H1 (cell line): ENCODE measurements around the gene NCOA5. TPM values are rescaled to one million over a fixed set of nuclear protein-coding genes. Genes with fewer than 3 reads are reported as not detected.

Source experiments
- CTCF ChIA-PET: fragments of 300-600 bp; sonication (Branson Sonifier 250); formaldehyde crosslinking; loops from one replicate; lab custom pipeline; 2021; ENCODE audit not compliant: partially characterized antibody; lab: Charles Lee
- POLR2A ChIA-PET: fragments of 300-600 bp; sonication (Branson Sonifier 250); formaldehyde crosslinking; loops from one replicate; lab custom pipeline; 2021; ENCODE audit warnings: inconsistent platforms; ENCODE audit not compliant: partially characterized antibody; lab: Charles Lee
- DNase-seq, 2 experiments: peaks; one replicate each; pipeline versions ENCODE4 v3.0.0 to v3.0.0-alpha.2; 2010 to 2022; ENCODE audit warnings: low spot score in 2 of 2, low read depth in 1 of 2, mixed read lengths in 1 of 2
- FAIRE-seq: peaks from 2 replicates; lab custom pipeline; 2011; peaks lifted over from hg19 to GRCh38; lab: Jason Lieb, UNC
- H2AFZ ChIP-seq: 2 replicates; pipeline ENCODE4 v1.8.1; 2012; ENCODE audit warnings: low read length, inconsistent platforms
- H2AK5ac ChIP-seq: 2 replicates; pipeline ENCODE4 v1.6.1; 2013; ENCODE audit warnings: low read depth, low read length
- H2BK120ac ChIP-seq: replicated peaks from 2 replicates; pipeline ENCODE3; 2013; ENCODE audit warnings: low read depth, low read length, inconsistent platforms
- H2BK12ac ChIP-seq: 2 replicates; pipeline ENCODE4 v1.6.1; 2013; ENCODE audit warnings: low read depth, low read length
- H2BK15ac ChIP-seq: 2 replicates; pipeline ENCODE4 v1.6.1; 2013; ENCODE audit warnings: low read length
- H2BK20ac ChIP-seq: 2 replicates; pipeline ENCODE4 v1.6.1; 2013; ENCODE audit warnings: low read length
- H2BK5ac ChIP-seq: 2 replicates; pipeline ENCODE4 v1.6.1; 2013; ENCODE audit warnings: low read depth, low read length
- H3K14ac ChIP-seq: 2 replicates; pipeline ENCODE4 v1.6.1; 2013; ENCODE audit warnings: inconsistent platforms; ENCODE audit not compliant: insufficient read length
- H3K18ac ChIP-seq: 2 replicates; pipeline ENCODE4 v1.6.1; 2013; ENCODE audit warnings: low read length; ENCODE audit errors: extremely low read depth
- H3K23ac ChIP-seq: 2 replicates; pipeline ENCODE4 v1.6.1; 2013; ENCODE audit warnings: inconsistent platforms; ENCODE audit not compliant: insufficient read length
- H3K23me2 ChIP-seq: 2 replicates; pipeline ENCODE4 v1.6.1; 2013; ENCODE audit warnings: low read depth, low read length
- H3K27ac ChIP-seq: 2 replicates; pipeline ENCODE4 v1.6.1; 2011; ENCODE audit warnings: low read depth, low read length, inconsistent platforms
- H3K27me3 ChIP-seq, 4 experiments: replicated peaks in 1 of 4; 1 replicate in 1 of 4; 2 replicates in 3 of 4; pipeline versions ENCODE4 v1.6.1 to v1.8.1; 2011 to 2013; ENCODE audit warnings: low read length in 3 of 4, mild to moderate bottlenecking in 3 of 4, inconsistent platforms in 2 of 4, mixed read lengths in 2 of 4, moderate library complexity in 1 of 4; ENCODE audit not compliant: control insufficient read depth in 3 of 4, insufficient read depth in 3 of 4; ENCODE audit errors: extremely low read depth in 1 of 4
- H3K36me3 ChIP-seq, 4 experiments: 2 replicates each; pipeline versions ENCODE4 v1.6.1 to v1.8.1; 2011 to 2013; ENCODE audit warnings: mild to moderate bottlenecking in 4 of 4, low read length in 3 of 4, moderate library complexity in 2 of 4, control low read depth in 1 of 4, inconsistent platforms in 1 of 4; ENCODE audit not compliant: insufficient read depth in 4 of 4, control insufficient read depth in 2 of 4
- H3K4ac ChIP-seq: replicated peaks from 2 replicates; pipeline ENCODE3; 2013; ENCODE audit warnings: low read length, low read depth, mixed read lengths, inconsistent platforms; ENCODE audit not compliant: insufficient read length
- H3K4me1 ChIP-seq, 4 experiments: replicated peaks in 1 of 4; 1 replicate in 1 of 4; 2 replicates in 3 of 4; pipeline versions ENCODE4 v1.6.1 to v1.8.1; 2011 to 2013; ENCODE audit warnings: low read length in 3 of 4, inconsistent platforms in 2 of 4, mixed read lengths in 1 of 4; ENCODE audit not compliant: insufficient read depth in 4 of 4, control insufficient read depth in 3 of 4
- H3K4me2 ChIP-seq, 2 experiments: 2 replicates each; pipeline versions ENCODE4 v1.6.1 to v1.8.1; 2011 to 2013; ENCODE audit warnings: low read depth in 2 of 2, low read length in 2 of 2, control low read depth in 1 of 2, inconsistent platforms in 1 of 2, mild to moderate bottlenecking in 1 of 2; ENCODE audit not compliant: insufficient read depth in 1 of 2
- H3K4me3 ChIP-seq, 4 experiments: fragments of 200-600, 300-600 bp in 1 of 4; sonication (generic), shearing (Covaris generic), sonication (Bioruptor Twin) in 1 of 4; 2 replicates each; pipeline versions ENCODE4 v1.5.1 to v1.8.1; 2011 to 2016; ENCODE audit warnings: low read length in 4 of 4, low read depth in 3 of 4, control low read depth in 2 of 4, inconsistent platforms in 2 of 4, mild to moderate bottlenecking in 2 of 4, mixed read lengths in 1 of 4, moderate library complexity in 1 of 4; ENCODE audit not compliant: insufficient read depth in 2 of 4; ENCODE audit errors: extremely low read depth in 1 of 4
- H3K56ac ChIP-seq: replicated peaks from 2 replicates; pipeline ENCODE3; 2013; ENCODE audit warnings: low read depth, mild to moderate bottlenecking, mixed read lengths, low read length, inconsistent platforms; ENCODE audit not compliant: insufficient read length
- H3K79me1 ChIP-seq: 2 replicates; pipeline ENCODE4 v1.6.1; 2013; ENCODE audit warnings: low read depth, low read length, control low read depth
- H3K79me2 ChIP-seq, 2 experiments: 2 replicates each; pipeline versions ENCODE4 v1.6.1 to v1.8.1; 2012 to 2013; ENCODE audit warnings: low read length in 2 of 2, mild to moderate bottlenecking in 2 of 2, inconsistent platforms in 1 of 2; ENCODE audit not compliant: insufficient read depth in 2 of 2, control insufficient read depth in 1 of 2
- H3K9ac ChIP-seq, 4 experiments: replicated peaks in 1 of 4; 1 replicate in 1 of 4; 2 replicates in 3 of 4; pipeline versions ENCODE4 v1.6.1 to v1.8.1; 2011 to 2013; ENCODE audit warnings: low read depth in 3 of 4, low read length in 3 of 4, control low read depth in 2 of 4, mild to moderate bottlenecking in 2 of 4, moderate library complexity in 2 of 4, inconsistent platforms in 1 of 4; ENCODE audit errors: extremely low read depth in 1 of 4
- H3K9me3 ChIP-seq, 2 experiments: 2 replicates each; pipeline versions ENCODE4 v1.6.1 to v1.8.1; 2012 to 2013; ENCODE audit warnings: mild to moderate bottlenecking in 2 of 2, moderate library complexity in 2 of 2, control low read depth in 1 of 2, inconsistent platforms in 1 of 2, low read depth in 1 of 2, low read length in 1 of 2, mixed read lengths in 1 of 2; ENCODE audit not compliant: insufficient read depth in 2 of 2
- H4K20me1 ChIP-seq, 2 experiments: replicated peaks in 1 of 2; 2 replicates each; pipeline versions ENCODE3 to v1.8.1; 2011 to 2013; ENCODE audit warnings: inconsistent platforms in 2 of 2, low read length in 2 of 2, mild to moderate bottlenecking in 1 of 2; ENCODE audit not compliant: insufficient read depth in 2 of 2, control insufficient read depth in 1 of 2
- H4K5ac ChIP-seq: 2 replicates; pipeline ENCODE4 v1.6.1; 2013; ENCODE audit warnings: low read length, low read depth, mixed read lengths, inconsistent platforms; ENCODE audit not compliant: insufficient read length
- H4K8ac ChIP-seq: 2 replicates; pipeline ENCODE4 v1.8.0; 2013; ENCODE audit warnings: mild to moderate bottlenecking, moderate library complexity, low read length, inconsistent platforms; ENCODE audit not compliant: insufficient read depth; ENCODE audit errors: extremely low read depth
- H4K91ac ChIP-seq: replicated peaks from 2 replicates; pipeline ENCODE3; 2013; ENCODE audit warnings: low read length, mixed read lengths, inconsistent platforms; ENCODE audit not compliant: insufficient read length
- ASH2L ChIP-seq: fragments of 200-600, 300-600 bp; sonication (generic); IDR thresholded peaks from one replicate; pipeline ENCODE4 v1.7.1; 2017; ENCODE audit warnings: low read length
- BRCA1 ChIP-seq: IDR thresholded peaks from 2 replicates; pipeline ENCODE4 v1.6.1; 2012; ENCODE audit warnings: low read depth, low read length, improper control_type of control experiment
- FOSL1 ChIP-seq: IDR thresholded peaks from 2 replicates; pipeline ENCODE4 v1.6.1; 2011; ENCODE audit warnings: mild to moderate bottlenecking, low read depth, low read length, moderate library complexity; ENCODE audit not compliant: insufficient read depth
- GABPA ChIP-seq: IDR thresholded peaks from 2 replicates; pipeline ENCODE4 v1.6.1; 2011; ENCODE audit warnings: mild to moderate bottlenecking, low read length, moderate library complexity, borderline replicate concordance; ENCODE audit not compliant: insufficient read depth
- JUN ChIP-seq: IDR thresholded peaks from 2 replicates; pipeline ENCODE4 v1.6.1; 2011; ENCODE audit warnings: low read depth, mild to moderate bottlenecking, improper control_type of control experiment, low read length
- POLR2AphosphoS5 ChIP-seq: IDR thresholded peaks from 2 replicates; pipeline ENCODE4 v1.6.1; 2011; ENCODE audit warnings: low read depth, low read length
- TCF12 ChIP-seq: IDR thresholded peaks from 2 replicates; pipeline ENCODE4 v1.6.1; 2011; ENCODE audit warnings: low read depth, mild to moderate bottlenecking, low read length
- polyA plus RNA-seq, 7 experiments: library from polyadenylated mRNA; depleted of rRNA in 3 of 7; stranded (reverse) in 5 of 7; unstranded in 2 of 7; fragments of >200 nt in 5 of 7; fragments of 200-250 nt in 2 of 7; gene quantifications; 1 replicate in 5 of 7; 2 replicates in 1 of 7; 4 replicates in 1 of 7; pipeline versions ENCODE4 v1.2.1 to v1.2.3, GENCODE V29; 2011 to 2013; ENCODE audit warnings: missing spikeins in 2 of 7, mixed read lengths in 2 of 7
- total RNA-seq: library from RNA; stranded (reverse); fragmentation: NEBNext Ultra II Directional; extraction: Animal tissue kit (Norgen Biotek cat#: 25700); gene quantifications from 2 replicates; pipeline ENCODE4 v1.2.1, GENCODE V29; 2021
- TF ChIP-seq, protein P1 (sequence below), 3 experiments: IDR thresholded peaks; 1 replicate in 2 of 3; 2 replicates in 1 of 3; pipeline versions ENCODE4 v1.5.1 to v1.6.1; 2011; ENCODE audit warnings: low read length in 3 of 3, mild to moderate bottlenecking in 3 of 3, inconsistent platforms in 2 of 3, low read depth in 1 of 3, moderate library complexity in 1 of 3; ENCODE audit not compliant: insufficient read depth in 1 of 3; ENCODE audit errors: control extremely low read depth in 1 of 3

Gene NCOA5
- total and polyA plus RNA-seq, 2 of the 8 experiments (the other 6 are each of a cell fraction or from before 2014, with no cell fraction given): 20.4 to 29.0 TPM

DNA sequence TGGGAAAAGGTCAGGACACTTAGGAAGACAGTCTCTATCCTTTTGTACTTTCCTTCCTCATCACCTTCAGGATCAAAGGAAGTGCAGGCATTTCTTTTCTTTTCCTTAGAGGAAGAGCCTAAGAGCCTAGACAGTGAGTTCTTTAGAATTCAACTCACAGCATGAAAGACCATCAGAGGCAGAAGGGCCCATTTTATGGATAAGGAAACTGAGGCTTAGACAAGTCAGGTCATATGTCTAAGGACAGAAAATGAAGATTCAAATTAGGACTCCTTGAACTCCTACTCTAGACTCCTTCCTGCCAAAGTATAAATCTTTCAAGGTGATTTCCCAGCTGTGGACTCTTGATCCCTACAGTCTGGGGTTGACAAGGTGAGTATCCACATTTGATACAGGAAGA is 39.9 kb downstream of the NCOA5 start:
- Histone ChIP-seq H3K27ac (no peak overlapping the region), H2BK5ac (no peak overlapping the region), H3K14ac (no peak overlapping the region), H4K91ac (no peak overlapping the region), H3K18ac (no peak overlapping the region), H3K56ac (no peak overlapping the region), H3K23ac (no peak overlapping the region), H3K27me3 (peaks cover 0 to 12% (median 1%) of the 10 kb centered on the region in 4 experiments; a peak in 3 of 7 replicates), H3K4me3 (no peak overlapping the region), H2AK5ac (no peak overlapping the region), H2BK120ac (no peak overlapping the region), H3K79me2 (no peaks in the 10 kb centered on the region), H4K8ac (no peak overlapping the region), H3K23me2 (no peaks in the 10 kb centered on the region), H2BK20ac (no peak overlapping the region), H2AFZ (no peak overlapping the region), H4K5ac (no peak overlapping the region), H3K4me2 (no peak overlapping the region), H3K9me3 (no peaks in the 10 kb centered on the region), H3K4me1 (no peaks in the 10 kb centered on the region), H3K79me1 (no peaks in the 10 kb centered on the region), H2BK15ac (no peak overlapping the region), H3K36me3 (no peaks in the 10 kb centered on the region), H3K9ac (no peak overlapping the region), H2BK12ac (no peak overlapping the region), H4K20me1 (peaks cover 0 to 2% of the 10 kb centered on the region in 2 experiments), H3K4ac (no peak overlapping the region)
- FAIRE-seq (no peak), DNase-seq (no peak)
- TF ChIP-seq POLR2AphosphoS5: no peak
- no peak for TF ChIP-seq FOSL1
- no peak for TF ChIP-seq BRCA1
- no peak for TF ChIP-seq ASH2L
- TF ChIP-seq GABPA: no peak
- TF ChIP-seq, protein P1, sequence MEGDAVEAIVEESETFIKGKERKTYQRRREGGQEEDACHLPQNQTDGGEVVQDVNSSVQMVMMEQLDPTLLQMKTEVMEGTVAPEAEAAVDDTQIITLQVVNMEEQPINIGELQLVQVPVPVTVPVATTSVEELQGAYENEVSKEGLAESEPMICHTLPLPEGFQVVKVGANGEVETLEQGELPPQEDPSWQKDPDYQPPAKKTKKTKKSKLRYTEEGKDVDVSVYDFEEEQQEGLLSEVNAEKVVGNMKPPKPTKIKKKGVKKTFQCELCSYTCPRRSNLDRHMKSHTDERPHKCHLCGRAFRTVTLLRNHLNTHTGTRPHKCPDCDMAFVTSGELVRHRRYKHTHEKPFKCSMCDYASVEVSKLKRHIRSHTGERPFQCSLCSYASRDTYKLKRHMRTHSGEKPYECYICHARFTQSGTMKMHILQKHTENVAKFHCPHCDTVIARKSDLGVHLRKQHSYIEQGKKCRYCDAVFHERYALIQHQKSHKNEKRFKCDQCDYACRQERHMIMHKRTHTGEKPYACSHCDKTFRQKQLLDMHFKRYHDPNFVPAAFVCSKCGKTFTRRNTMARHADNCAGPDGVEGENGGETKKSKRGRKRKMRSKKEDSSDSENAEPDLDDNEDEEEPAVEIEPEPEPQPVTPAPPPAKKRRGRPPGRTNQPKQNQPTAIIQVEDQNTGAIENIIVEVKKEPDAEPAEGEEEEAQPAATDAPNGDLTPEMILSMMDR (IDR thresholded peaks at IDR 0.05; ENCODE audit: control extremely low read depth in 1 of 3, insufficient read depth in 1 of 3, low read depth in 1 of 3, low read length in 3 of 3): no peak
- no peak for TF ChIP-seq JUN
- no peak for TF ChIP-seq TCF12
- CTCF ChIA-PET: interaction anchor here (1.0 kb wide), 1 partner anchor 257 kb away, joined by 4 read pairs; no protein-coding TSS in a partner anchor
- POLR2A ChIA-PET: no interaction called here
